PC-3 (cell line): ENCODE results near the gene MAGI1.

ENCODE experiments used
- CTCF ChIP-seq: fragments of 300-600 bp; sonication (generic); conservative IDR thresholded peaks from 2 replicates; pipeline ENCODE4 v1.5.1; 2017; ENCODE audit warnings: antibody characterized with exemption, low read depth, mild to moderate bottlenecking, low read length
- EZH2 ChIP-seq: fragments of 300-600 bp; sonication (generic); IDR thresholded peaks from one replicate; pipeline ENCODE4 v1.6.1; 2017; ENCODE audit warnings: antibody characterized with exemption, mild to moderate bottlenecking, low read length; ENCODE audit not compliant: unreplicated experiment
- EZH2phosphoT487 ChIP-seq: fragments of 300-600 bp; sonication (generic); IDR thresholded peaks from 2 replicates; pipeline ENCODE4 v1.6.1; 2018; ENCODE audit warnings: mild to moderate bottlenecking, antibody characterized with exemption, low read length, borderline replicate concordance

GRCh38 chr3:65361448-65361847 is 677.3 kb downstream of the MAGI1 start:
- TF ChIP-seq CTCF: no peak
- no peak for TF ChIP-seq EZH2
- no peak for TF ChIP-seq EZH2phosphoT487
